CD4-positive, alpha-beta memory T cell (primary cell): ENCODE measurements around the gene PTPN22. TPM values are rescaled to one million over a fixed set of nuclear protein-coding genes. Genes with fewer than 3 reads are reported as not detected.

Experiments used
- CTCF ChIA-PET: fragments of 350-600 bp; sonication (Branson Sonifier 250); formaldehyde crosslinking; loops from one replicate; lab custom pipeline; 2021; ENCODE audit warnings: inconsistent platforms; ENCODE audit not compliant: partially characterized antibody; lab: Charles Lee
- POLR2A ChIA-PET: fragments of 350-600 bp; sonication (Branson Sonifier 250); formaldehyde crosslinking; loops from one replicate; lab custom pipeline; 2021; ENCODE audit not compliant: partially characterized antibody; lab: Charles Lee
- DNase-seq, 5 donors: peaks; one replicate each; pipeline versions ENCODE4 v3.0.0 to v3.0.0-alpha.2; 2020 to 2022; ENCODE audit warnings: mixed read lengths in 1 of 5
- H3K27ac ChIP-seq: one replicate; pipeline ENCODE4 v1.7.0; 2013; ENCODE audit warnings: low read depth, low read length
- H3K27me3 ChIP-seq: 2 replicates; pipeline ENCODE4 v1.7.0; 2013; ENCODE audit warnings: mild to moderate bottlenecking, low read length, moderate library complexity; ENCODE audit not compliant: insufficient read depth
- H3K36me3 ChIP-seq: 2 replicates; pipeline ENCODE4 v1.7.0; 2013; ENCODE audit warnings: mild to moderate bottlenecking, low read length, moderate library complexity; ENCODE audit not compliant: insufficient read depth
- H3K4me1 ChIP-seq: 2 replicates; pipeline ENCODE4 v1.7.0; 2013; ENCODE audit warnings: mild to moderate bottlenecking, low read length, moderate library complexity; ENCODE audit not compliant: insufficient read depth
- H3K4me3 ChIP-seq, 2 donors: one replicate each; pipeline ENCODE4 v1.7.0; 2013; ENCODE audit warnings: low read length in 2 of 2, mild to moderate bottlenecking in 1 of 2
- H3K9me3 ChIP-seq, 2 donors: one replicate each; pipeline ENCODE4 v1.7.0; 2013; ENCODE audit warnings: low read length in 2 of 2, control low read depth in 1 of 2; ENCODE audit not compliant: control insufficient read depth in 1 of 2
- H3K27ac Mint-ChIP-seq, 7 donors: one replicate each; pipeline ENCODE4 v1.8.0; 2020 to 2021; ENCODE audit warnings: mixed read lengths in 7 of 7, mild to moderate bottlenecking in 6 of 7, inconsistent platforms in 3 of 7, moderate library complexity in 3 of 7
- H3K27me3 Mint-ChIP-seq, 2 donors: one replicate each; pipeline ENCODE4 v1.8.0; 2020 to 2021; ENCODE audit warnings: mixed read lengths in 2 of 2
- H3K36me3 Mint-ChIP-seq, 2 donors: one replicate each; pipeline ENCODE4 v1.8.0; 2020 to 2021; ENCODE audit warnings: mixed read lengths in 2 of 2, inconsistent platforms in 1 of 2, mild to moderate bottlenecking in 1 of 2
- H3K4me1 Mint-ChIP-seq, 4 donors: one replicate each; pipeline ENCODE4 v1.8.0; 2020 to 2021; ENCODE audit warnings: mixed read lengths in 4 of 4, mild to moderate bottlenecking in 1 of 4
- H3K4me3 Mint-ChIP-seq, 8 donors: one replicate each; pipeline ENCODE4 v1.8.0; 2020 to 2021; ENCODE audit warnings: mixed read lengths in 8 of 8, mild to moderate bottlenecking in 7 of 8, moderate library complexity in 6 of 8, inconsistent platforms in 3 of 8
- H3K9me3 Mint-ChIP-seq, 8 donors: one replicate each; pipeline ENCODE4 v1.8.0; 2020 to 2021; ENCODE audit warnings: mixed read lengths in 8 of 8, mild to moderate bottlenecking in 5 of 8, inconsistent platforms in 3 of 8, moderate library complexity in 1 of 8
- intact Hi-C: fragments of 100-400 bp; cut with micrococcal nuclease; formaldehyde crosslinking; loops from one replicate; pipeline ENCODE4 v1.15.1; 2023
- polyA plus RNA-seq, 2 donors: library from polyadenylated mRNA; unstranded; fragments of 300-500 nt; fragmentation: Illumina TruSeq; gene quantifications; one replicate each; pipeline ENCODE4 v1.2.3, GENCODE V29; 2021
- total RNA-seq, 2 experiments: library from RNA; stranded (reverse); gene quantifications; one replicate each; pipeline ENCODE4 v1.2.3, GENCODE V29; 2021

Gene PTPN22
- total and polyA plus RNA-seq, 4 experiments from 2014 or later, result 32.2 to 66.1 (median 35.9) TPM

DNA sequence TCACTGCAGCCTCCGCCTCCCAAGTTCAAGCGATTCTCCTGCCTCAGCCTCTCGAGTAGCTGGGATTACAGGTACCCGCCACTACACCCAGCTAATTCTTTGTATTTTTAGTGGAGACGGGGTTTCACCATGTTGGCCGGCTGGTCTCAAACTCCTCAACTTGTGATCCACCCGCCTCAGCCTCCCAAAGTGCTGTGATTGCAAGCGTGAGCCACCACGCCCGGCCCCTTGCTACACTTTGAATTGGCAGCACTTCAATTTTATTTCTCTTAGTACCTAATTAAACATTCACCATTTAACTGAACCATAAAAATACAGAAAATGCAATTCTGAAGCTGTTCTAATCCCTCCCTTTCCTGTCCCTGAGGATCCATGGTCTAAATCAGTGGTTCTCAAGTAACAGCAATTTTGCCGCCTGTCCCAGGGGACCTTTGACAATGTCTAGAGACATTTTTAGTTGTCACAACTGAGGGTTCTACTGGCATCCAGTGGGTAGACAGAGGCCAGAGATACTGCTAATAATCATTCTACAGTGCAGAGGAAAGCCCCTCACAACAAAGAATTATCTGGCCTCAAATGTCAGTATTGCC, 20.2 kb upstream of the PTPN22 start:
- no peak overlapping the region for H3K4me3 ChIP-seq
- peaks cover 15% of the 10 kb centered on the region for H3K4me1 ChIP-seq
- Mint-ChIP-seq H3K9me3 (peaks cover 0 to 2% (median 0%) of the 10 kb centered on the region in 8 donors), H3K27ac (peak overlapping the region in 2 of 7 donors; percentile 4 to 24), H3K27me3 (no peaks in the 10 kb centered on the region), H3K4me3 (no peak overlapping the region), H3K36me3 (peaks cover 22 to 31% of the 10 kb centered on the region in 2 donors), H3K4me1 (peaks cover 15 to 23% (median 17%) of the 10 kb centered on the region in 4 donors)
- CTCF ChIA-PET, result interaction anchor here (0.7 to 1.0 kb wide), 4 partner anchors 17 to 455 kb away, joined by 3 read pairs; no protein-coding TSS in a partner anchor
- no peaks in the 10 kb centered on the region for H3K27me3 ChIP-seq
- no peaks in the 10 kb centered on the region for H3K9me3 ChIP-seq
- H3K27ac ChIP-seq, result no peak overlapping the region
- POLR2A ChIA-PET, result interaction anchor here (1.5 to 4.1 kb wide), 3 partner anchors 12 to 22 kb away, joined by 3 to 25 read pairs (median 11); partner anchors contain the start of gene AP4B1
- intact Hi-C loops, result no loop called here
- peaks cover 26% of the 10 kb centered on the region for H3K36me3 ChIP-seq
- DNase-seq, result no peak

DNA sequence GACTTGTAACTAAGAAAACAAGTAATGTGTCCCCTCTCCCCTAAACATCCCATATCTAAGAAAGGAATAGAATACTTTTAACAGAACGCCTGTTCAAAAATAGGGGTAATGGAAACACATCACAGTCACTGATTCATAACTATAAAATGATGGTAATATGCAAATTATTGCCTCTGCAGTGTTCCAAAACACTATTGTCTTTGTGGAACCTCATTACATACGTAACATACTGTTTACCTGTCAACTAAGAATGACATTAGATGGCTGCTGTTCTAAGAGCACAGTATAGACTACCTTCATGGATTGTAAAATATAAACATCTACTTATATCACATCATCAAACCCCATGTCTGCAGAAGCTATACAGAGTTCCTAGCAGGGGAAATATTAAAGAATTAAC, 19.3 kb upstream of the PTPN22 start:
- Mint-ChIP-seq H3K9me3 (peaks cover 0 to 2% (median 0%) of the 10 kb centered on the region in 8 donors), H3K27me3 (no peaks in the 10 kb centered on the region), H3K36me3 (peaks cover 13 to 22% of the 10 kb centered on the region in 2 donors), H3K27ac (peak overlapping the region in 1 of 7 donors; percentile 5), H3K4me3 (no peak overlapping the region), H3K4me1 (peaks cover 15 to 30% (median 22%) of the 10 kb centered on the region in 4 donors)
- ChIA-PET POLR2A (interaction anchor here (2.6 to 4.1 kb wide), 2 partner anchors 11 to 13 kb away, joined by 11 to 25 read pairs; partner anchors contain the start of gene AP4B1), CTCF (interaction anchor here (0.7 to 1.0 kb wide), 4 partner anchors 15 to 456 kb away, joined by 3 read pairs; no protein-coding TSS in a partner anchor)
- intact Hi-C loops, result no loop called here
- H3K4me1 ChIP-seq, result peaks cover 22% of the 10 kb centered on the region
- no peak overlapping the region for H3K4me3 ChIP-seq
- no peaks in the 10 kb centered on the region for H3K27me3 ChIP-seq
- no peak overlapping the region for H3K27ac ChIP-seq
- no peaks in the 10 kb centered on the region for H3K9me3 ChIP-seq
- H3K36me3 ChIP-seq, result peaks cover 18% of the 10 kb centered on the region
- DNase-seq, result no peak

DNA sequence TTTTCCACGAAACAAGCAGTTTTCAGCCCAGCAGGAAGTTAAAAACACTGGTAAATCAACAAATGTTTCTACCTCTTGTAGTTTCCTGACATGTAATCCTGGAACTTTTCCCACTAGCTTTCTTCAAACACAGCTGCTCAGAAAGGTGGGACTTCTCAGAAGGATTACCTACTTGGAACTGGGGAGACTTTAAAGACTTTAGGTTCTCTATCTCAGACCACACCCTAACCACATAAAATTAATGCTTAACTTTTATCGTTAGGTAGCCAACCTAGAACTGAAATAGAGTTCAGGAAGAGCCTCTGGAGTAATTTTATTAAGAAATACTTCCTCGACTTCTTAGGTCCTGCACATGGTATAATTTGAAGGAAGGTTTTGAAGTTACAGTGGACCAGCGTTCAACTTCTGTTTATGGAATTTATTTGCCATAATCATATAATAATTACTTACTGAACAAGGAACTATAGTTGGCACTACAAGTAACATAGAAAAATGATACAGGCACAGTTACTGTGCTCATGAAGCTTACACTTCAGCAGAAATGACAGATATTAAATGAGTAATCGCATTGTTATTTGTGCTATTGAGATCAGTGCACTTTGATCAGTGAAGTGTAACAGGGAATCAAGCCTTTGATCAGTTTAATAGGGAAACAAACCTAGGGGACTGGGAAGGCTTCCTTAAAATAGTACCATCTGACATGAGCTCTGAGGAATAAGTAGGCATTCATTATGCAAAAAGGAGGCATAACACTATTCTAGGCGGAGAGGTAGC, 16.1 kb upstream of the PTPN22 start, which contains the start of gene BCL2L15:
BCL2L15 (minus strand) TSS at position 180 of the 774 bp plus-strand sequence. CDS start 206 bp downstream, outside the sequence.
- Mint-ChIP-seq H3K4me1 (peaks cover 19 to 39% (median 24%) of the 10 kb centered on the region in 4 donors), H3K27me3 (no peaks in the 10 kb centered on the region), H3K27ac (peak within 1 kb of the TSS in 5 of 7 donors; percentile 10 to 69 (median 43)), H3K4me3 (peak within 1 kb of the TSS; percentile 2 to 65 (median 38)), H3K36me3 (peaks cover 4 to 12% of the 10 kb centered on the region in 2 donors), H3K9me3 (peaks cover 0 to 2% (median 0%) of the 10 kb centered on the region in 8 donors)
- Histone ChIP-seq H3K9me3 (no peaks in the 10 kb centered on the region), H3K27me3 (no peaks in the 10 kb centered on the region), H3K36me3 (no peaks in the 10 kb centered on the region), H3K4me3 (no peak within 1 kb of the TSS), H3K4me1 (peaks cover 22% of the 10 kb centered on the region), H3K27ac (no peak within 1 kb of the TSS)
- POLR2A ChIA-PET, result interaction anchor here (1.0 to 1.8 kb wide), 4 partner anchors 9 to 17 kb away, joined by 3 to 5 read pairs (median 5); partner anchors contain the start of gene AP4B1
- no peak for DNase-seq
- intact Hi-C loops, result no loop called here
- CTCF ChIA-PET, result interaction anchor here (0.6 to 3.5 kb wide), 6 partner anchors 12 to 396 kb away, joined by 3 to 10 read pairs (median 4); partner anchors contain the start of gene AP4B1

DNA sequence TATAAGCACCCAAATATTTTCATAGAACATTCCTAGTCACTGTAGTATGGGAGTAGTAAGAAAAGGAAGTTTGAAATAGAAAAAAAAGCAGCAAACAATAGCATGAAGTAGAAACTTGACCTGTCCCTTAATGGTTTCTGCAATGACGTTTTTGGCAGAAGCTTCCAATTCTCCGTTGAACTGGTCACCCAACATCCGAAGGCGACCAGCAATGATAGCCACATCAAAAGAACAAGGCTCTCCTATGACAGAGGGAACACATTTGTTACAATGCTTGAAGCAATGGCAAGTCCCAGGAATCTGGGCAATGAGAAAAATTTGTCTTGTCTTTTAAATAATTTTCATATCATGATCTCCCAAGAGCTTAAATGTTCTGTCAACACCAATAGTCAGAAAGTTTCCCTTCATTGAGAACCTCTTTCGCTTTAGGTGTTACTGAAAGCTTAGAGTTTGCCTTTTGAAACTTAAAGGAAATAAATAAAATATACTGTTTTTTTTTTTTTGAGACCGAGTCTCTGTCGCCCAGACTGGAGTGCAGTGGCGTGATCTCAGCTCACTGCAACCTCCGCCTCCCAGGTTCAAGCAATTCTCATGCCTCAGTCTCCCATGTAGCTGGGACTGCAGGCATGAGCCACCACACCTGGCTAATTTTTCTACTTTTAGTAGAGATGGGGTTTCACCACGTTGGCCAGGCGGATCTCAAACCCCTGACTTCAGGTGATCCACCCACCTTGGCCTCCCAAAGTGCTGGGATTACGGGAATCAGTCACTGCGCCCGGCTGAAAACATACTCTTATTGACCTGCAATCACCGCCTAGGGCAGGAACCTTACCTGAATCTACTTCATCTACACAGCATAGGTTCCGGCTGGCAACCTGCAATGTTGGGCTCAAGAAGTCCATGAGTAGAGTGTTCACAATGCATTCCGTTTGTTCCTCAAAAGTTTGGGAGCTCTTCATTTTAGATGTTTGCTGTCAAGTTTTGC, 15.2 kb upstream of the PTPN22 start:
- Mint-ChIP-seq H3K27ac (peak overlapping the region in 5 of 7 donors; percentile 10 to 69 (median 43)), H3K27me3 (no peaks in the 10 kb centered on the region), H3K4me3 (peak overlapping the region; percentile 2 to 65 (median 38)), H3K9me3 (peaks cover 0 to 2% (median 0%) of the 10 kb centered on the region in 8 donors), H3K4me1 (peaks cover 19 to 39% (median 24%) of the 10 kb centered on the region in 4 donors), H3K36me3 (peaks cover 2 to 12% of the 10 kb centered on the region in 2 donors)
- ChIA-PET POLR2A (interaction anchor here (1.0 to 1.7 kb wide), 4 partner anchors 11 to 45 kb away, joined by 3 to 5 read pairs (median 4); partner anchors contain the start of gene AP4B1), CTCF (interaction anchor here (1.3 to 3.5 kb wide), 4 partner anchors 13 to 51 kb away, joined by 3 to 10 read pairs (median 4); partner anchors contain the start of gene AP4B1)
- Histone ChIP-seq H3K27ac (no peak overlapping the region), H3K4me3 (no peak overlapping the region), H3K36me3 (no peaks in the 10 kb centered on the region), H3K4me1 (peaks cover 26% of the 10 kb centered on the region), H3K9me3 (no peaks in the 10 kb centered on the region), H3K27me3 (no peaks in the 10 kb centered on the region)
- no peak for DNase-seq
- intact Hi-C loops, result no loop called here

DNA sequence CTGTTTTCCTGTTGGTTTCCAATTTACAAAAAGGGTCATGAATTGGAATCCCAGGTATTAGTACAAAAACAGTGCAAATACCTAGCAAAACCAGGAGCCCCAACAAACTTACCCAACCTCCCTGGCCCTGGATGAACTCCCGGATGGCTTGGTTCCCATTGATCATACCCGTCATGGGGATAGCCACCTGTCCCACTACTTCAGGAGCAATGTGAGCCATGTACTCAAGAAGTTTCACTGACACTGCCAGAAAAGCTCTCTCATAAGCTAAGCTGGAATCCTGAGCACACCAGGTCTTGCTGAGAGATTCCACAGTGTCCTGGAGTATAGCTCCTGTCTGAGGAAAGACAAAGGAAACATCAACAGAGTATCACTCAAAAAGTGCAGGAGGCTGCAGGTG, 10.1 kb upstream of the PTPN22 start:
- peaks cover 36 to 55% (median 42%) of the 10 kb centered on the region in 4 donors for H3K4me1 Mint-ChIP-seq
- peaks cover 46% of the 10 kb centered on the region for H3K4me1 ChIP-seq
- H3K27me3 ChIP-seq, result no peaks in the 10 kb centered on the region
- no peaks in the 10 kb centered on the region for H3K36me3 ChIP-seq
- H3K36me3 Mint-ChIP-seq, result peaks cover 1 to 8% of the 10 kb centered on the region in 2 donors
- intact Hi-C loops, result no loop called here
- no peak for DNase-seq
- POLR2A ChIA-PET, result interaction anchor here (1.5 to 5.3 kb wide), 5 partner anchors 10 to 49 kb away, joined by 3 to 27 read pairs (median 5); partner anchors contain the start of genes HIPK1 and PTPN22
- peak overlapping the region in 5 of 7 donors; percentile 22 to 78 (median 66) for H3K27ac Mint-ChIP-seq
- no peaks in the 10 kb centered on the region for H3K9me3 ChIP-seq
- no peaks in the 10 kb centered on the region for H3K27me3 Mint-ChIP-seq
- no peak overlapping the region for H3K4me3 Mint-ChIP-seq
- no peaks in the 10 kb centered on the region for H3K9me3 Mint-ChIP-seq
- CTCF ChIA-PET, result interaction anchor here (0.6 to 2.4 kb wide), 7 partner anchors 9 to 82 kb away, joined by 3 to 6 read pairs (median 3); no protein-coding TSS in a partner anchor
- no peak overlapping the region for H3K27ac ChIP-seq
- no peak overlapping the region for H3K4me3 ChIP-seq

DNA sequence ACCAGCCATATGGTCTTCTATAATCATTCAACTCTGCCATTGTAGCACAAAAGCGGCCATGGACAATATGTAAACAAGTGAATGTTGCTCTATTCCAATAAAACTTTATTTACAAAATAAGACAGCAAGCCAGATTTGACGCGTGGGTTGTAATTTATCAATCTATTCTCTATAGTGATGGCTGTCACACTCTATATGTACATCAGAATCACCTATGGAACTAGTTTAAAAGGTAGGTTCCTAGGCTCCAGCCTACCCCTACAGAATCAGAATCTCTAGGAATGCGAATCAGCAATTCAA, 8.2 kb upstream of the PTPN22 start:
- H3K9me3 ChIP-seq, result no peaks in the 10 kb centered on the region
- Mint-ChIP-seq H3K27me3 (no peaks in the 10 kb centered on the region), H3K27ac (peak overlapping the region in 4 of 7 donors; percentile 17 to 88 (median 84)), H3K4me1 (peaks cover 42 to 64% (median 47%) of the 10 kb centered on the region in 4 donors), H3K9me3 (no peaks in the 10 kb centered on the region), H3K4me3 (peak overlapping the region in 1 of 8 donors; percentile 46), H3K36me3 (peaks cover 1 to 8% of the 10 kb centered on the region in 2 donors)
- no peaks in the 10 kb centered on the region for H3K36me3 ChIP-seq
- DNase-seq, result no peak
- CTCF ChIA-PET, result interaction anchor here (0.6 to 3.2 kb wide), 6 partner anchors 10 to 49 kb away, joined by 3 to 16 read pairs (median 5); partner anchors contain the start of genes AP4B1 and HIPK1
- peaks cover 44% of the 10 kb centered on the region for H3K4me1 ChIP-seq
- H3K27me3 ChIP-seq, result no peaks in the 10 kb centered on the region
- H3K4me3 ChIP-seq, result no peak overlapping the region
- POLR2A ChIA-PET, result interaction anchor here (1.0 to 5.3 kb wide), 8 partner anchors 9 to 96 kb away, joined by 3 to 30 read pairs (median 11); partner anchors contain the start of genes AP4B1, DCLRE1B and HIPK1
- H3K27ac ChIP-seq, result no peak overlapping the region
- intact Hi-C loops, result loop anchor here (1.0 kb wide), 1 partner anchor 8 kb away; the partner anchor contains the start of gene PTPN22
